GM13976 (cell line): ENCODE measurements around the gene TNS1.

Source experiments
- DNase-seq: peaks from one replicate; pipeline ENCODE4 v3.0.0; 2012; ENCODE audit warnings: low spot score
- CTCF ChIP-seq: IDR thresholded peaks from 2 replicates; pipeline ENCODE4 v1.5.1; 2012; ENCODE audit warnings: borderline replicate concordance, mild to moderate bottlenecking; ENCODE audit not compliant: insufficient read depth; ENCODE audit errors: extremely low read depth, missing control alignments, control extremely low read depth
- in situ Hi-C: fragments of 300-500 bp; cut with MboI; formaldehyde crosslinking; loops from one replicate; pipeline ENCODE4 v1.12.0; 2022; ENCODE audit warnings: low sequenced_read_pairs, mixed read lengths, inconsistent platforms; ENCODE audit not compliant: unreplicated experiment

TNS1 gene

GRCh38 chr2:217936952-217937351 lies 65.8 kb downstream of the TNS1 start:
- TF ChIP-seq CTCF: no peak
- in situ Hi-C loops: no loop called here
- DNase-seq: no peak

- DNase-seq: no peak
- in situ Hi-C loops: no loop called here
- TF ChIP-seq CTCF: no peak
These were observed 66.7 kb downstream of the TNS1 start for GRCh38 chr2:217935901-217936684.

GRCh38 chr2:217935235-217935879 lies 67.4 kb downstream of the TNS1 start:
- DNase-seq: no peak
- no peak for TF ChIP-seq CTCF
- in situ Hi-C loops: no loop called here

- TF ChIP-seq CTCF: no peak
- no peak for DNase-seq
- in situ Hi-C loops: no loop called here
These were observed 68.3 kb downstream of the TNS1 start for GRCh38 chr2:217934321-217935131.

- no peak for TF ChIP-seq CTCF
- no peak for DNase-seq
- in situ Hi-C loops: no loop called here
These were observed 69.2 kb downstream of the TNS1 start for GRCh38 chr2:217933617-217933993.

- in situ Hi-C loops: no loop called here
- no peak for TF ChIP-seq CTCF
- DNase-seq: no peak
These were observed 69.8 kb downstream of the TNS1 start for GRCh38 chr2:217932803-217933616.
